Measurements from ENCODE around the gene MZF1. TPM values are rescaled to one million over a fixed set of nuclear protein-coding genes. Genes with fewer than 3 reads are reported as not detected.
A peak's percentile ranks its signal among the peaks of the same experiment; 100 is the strongest.

Gene MZF1
- total and polyA plus RNA-seq, 2 donors (not counting 3 experiments of a cell fraction or from before 2014, with no cell fraction given) = 26.4 to 30.8 TPM

DNA sequence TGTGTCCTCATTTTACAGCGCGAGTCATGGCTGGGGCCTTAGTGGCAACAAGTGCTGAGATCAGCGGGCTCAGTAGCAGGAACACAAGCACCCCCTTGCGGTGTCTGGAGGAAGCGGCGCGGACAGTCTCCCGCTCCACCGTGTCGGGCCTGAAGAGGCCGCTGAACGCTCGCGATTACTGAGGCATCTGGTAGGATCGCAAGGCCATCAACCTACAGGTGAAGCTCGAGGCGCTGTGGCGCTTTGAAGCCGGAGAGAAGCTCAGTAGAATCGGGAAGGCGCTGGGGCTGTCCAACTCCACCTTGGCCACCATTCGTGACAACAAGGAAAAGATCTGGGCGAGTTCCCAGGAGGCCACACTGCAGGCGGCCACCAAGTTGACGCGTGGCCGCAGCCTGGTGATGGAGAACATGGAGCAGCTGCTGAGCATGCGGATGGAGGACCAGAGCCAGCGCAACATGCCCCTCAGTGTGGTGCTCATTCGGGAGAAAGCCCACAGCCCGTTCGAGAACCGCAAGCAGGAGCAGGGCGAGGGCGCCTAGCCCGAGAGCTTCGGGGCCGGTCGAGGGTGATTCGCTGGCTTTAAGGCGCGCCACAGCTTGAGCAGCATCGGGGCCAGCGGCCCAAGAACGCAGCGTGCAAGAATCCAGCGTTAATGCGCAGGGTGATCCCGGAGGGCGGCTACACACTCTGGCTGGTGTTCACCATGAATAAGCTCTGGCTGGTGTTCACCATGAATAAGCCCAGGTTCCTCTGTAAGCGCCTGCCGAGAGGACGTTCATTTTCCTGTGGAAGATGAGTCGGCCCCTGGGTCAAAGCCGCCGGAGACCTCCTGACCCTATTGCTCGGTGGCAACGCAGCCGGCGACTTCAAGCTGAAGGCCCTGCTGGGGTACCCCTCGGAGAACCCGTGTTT is 8.3 kb upstream of the MZF1 start:
- Histone ChIP-seq H3K79me2 (ENCODE audit: control insufficient read depth, insufficient read depth, low read length) (peaks cover 10% of the 10 kb centered on the region), H3K9me1 (replicated peaks; ENCODE audit: control insufficient read depth, extremely low read depth, insufficient read depth, low read length) (no peaks in the 10 kb centered on the region), H3K4me2 (ENCODE audit: insufficient read depth, low read length) (no peak overlapping the region), H2AFZ (ENCODE audit: low read depth, low read length) (peak overlapping the region; percentile 45), H3K9ac (replicated peaks; ENCODE audit: extremely low read depth, insufficient read depth, low read length) (no peak overlapping the region), H3K27me3 (ENCODE audit: control insufficient read depth in 2 of 2, insufficient read depth in 2 of 2, low read length in 2 of 2) (no peaks in the 10 kb centered on the region), H3K36me3 (ENCODE audit: control insufficient read depth in 2 of 2, extremely low read depth in 1 of 2, insufficient read depth in 2 of 2, low read length in 2 of 2) (peaks cover 0 to 16% of the 10 kb centered on the region in 2 experiments), H3K4me3 (replicated peaks in 1 of 3; ENCODE audit: insufficient read depth in 1 of 3, low read depth in 1 of 3, low read length in 3 of 3) (no peak overlapping the region), H3K27ac (ENCODE audit: insufficient read depth, low read depth, low read length) (no peak overlapping the region), H3K4me1 (ENCODE audit: control insufficient read depth, extremely low read depth, insufficient read depth, low read length) (peaks cover 3% of the 10 kb centered on the region), H3K9me3 (replicated peaks; ENCODE audit: control insufficient read depth, insufficient read depth, low read length) (no peaks in the 10 kb centered on the region), H4K20me1 (replicated peaks; ENCODE audit: control insufficient read depth, extremely low read depth, insufficient read depth, low read length) (no peaks in the 10 kb centered on the region)
- dilution Hi-C loops (cut with MboI; ENCODE audit: extremely low pct_ligation_motif_present, low sequenced_read_pairs) (no loop called here), intact Hi-C loops (cut with micrococcal nuclease) (loop anchor here (1.0 kb wide), 2 partner anchors 62 to 67 kb away; partner anchors contain the start of gene ZBTB45)
- BruUV-seq (replicated peaks) = no TSS peak
- TF ChIP-seq POLR2AphosphoS5 (IDR thresholded peaks at IDR 0.05; ENCODE audit: insufficient read depth, low read depth, low read length) (peak; percentile 31), GATA2 (IDR thresholded peaks at IDR 0.05; ENCODE audit: insufficient read depth, insufficient read length, low read depth, low read length) (no peak), POLR2A (IDR thresholded peaks at IDR 0.05; ENCODE audit: low read depth, low read length) (no peak), FOS (IDR thresholded peaks at IDR 0.05; ENCODE audit: borderline replicate concordance, insufficient read depth, low read length) (no peak)
- TF ChIP-seq, protein P1, sequence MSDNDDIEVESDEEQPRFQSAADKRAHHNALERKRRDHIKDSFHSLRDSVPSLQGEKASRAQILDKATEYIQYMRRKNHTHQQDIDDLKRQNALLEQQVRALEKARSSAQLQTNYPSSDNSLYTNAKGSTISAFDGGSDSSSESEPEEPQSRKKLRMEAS (IDR thresholded peaks at IDR 0.05; ENCODE audit: insufficient read depth, insufficient read length) = no peak
- TF ChIP-seq, protein P2, sequence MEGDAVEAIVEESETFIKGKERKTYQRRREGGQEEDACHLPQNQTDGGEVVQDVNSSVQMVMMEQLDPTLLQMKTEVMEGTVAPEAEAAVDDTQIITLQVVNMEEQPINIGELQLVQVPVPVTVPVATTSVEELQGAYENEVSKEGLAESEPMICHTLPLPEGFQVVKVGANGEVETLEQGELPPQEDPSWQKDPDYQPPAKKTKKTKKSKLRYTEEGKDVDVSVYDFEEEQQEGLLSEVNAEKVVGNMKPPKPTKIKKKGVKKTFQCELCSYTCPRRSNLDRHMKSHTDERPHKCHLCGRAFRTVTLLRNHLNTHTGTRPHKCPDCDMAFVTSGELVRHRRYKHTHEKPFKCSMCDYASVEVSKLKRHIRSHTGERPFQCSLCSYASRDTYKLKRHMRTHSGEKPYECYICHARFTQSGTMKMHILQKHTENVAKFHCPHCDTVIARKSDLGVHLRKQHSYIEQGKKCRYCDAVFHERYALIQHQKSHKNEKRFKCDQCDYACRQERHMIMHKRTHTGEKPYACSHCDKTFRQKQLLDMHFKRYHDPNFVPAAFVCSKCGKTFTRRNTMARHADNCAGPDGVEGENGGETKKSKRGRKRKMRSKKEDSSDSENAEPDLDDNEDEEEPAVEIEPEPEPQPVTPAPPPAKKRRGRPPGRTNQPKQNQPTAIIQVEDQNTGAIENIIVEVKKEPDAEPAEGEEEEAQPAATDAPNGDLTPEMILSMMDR (IDR thresholded peaks at IDR 0.05; ENCODE audit: extremely low read depth in 1 of 2, insufficient read depth in 1 of 2, low read depth in 1 of 2, low read length in 2 of 2) = peak; percentile 99 to 100
- DNase-seq (ENCODE audit: low read depth, low spot score) = peak; percentile 91
- CTCF ChIA-PET = interaction anchor here (0.6 to 8.9 kb wide), 7 partner anchors 19 to 67 kb away, joined by 3 to 111 read pairs (median 6); partner anchors contain the start of genes CHMP2A, TRIM28 and ZBTB45
- FAIRE-seq = peak; percentile 96
- POLR2A ChIA-PET = interaction anchor here (1.3 kb wide), 1 partner anchor 38 kb away, joined by 3 read pairs; the partner anchor contains the start of gene TRIM28
